ENCODE data around the gene EYS.

Gene EYS

DNA sequence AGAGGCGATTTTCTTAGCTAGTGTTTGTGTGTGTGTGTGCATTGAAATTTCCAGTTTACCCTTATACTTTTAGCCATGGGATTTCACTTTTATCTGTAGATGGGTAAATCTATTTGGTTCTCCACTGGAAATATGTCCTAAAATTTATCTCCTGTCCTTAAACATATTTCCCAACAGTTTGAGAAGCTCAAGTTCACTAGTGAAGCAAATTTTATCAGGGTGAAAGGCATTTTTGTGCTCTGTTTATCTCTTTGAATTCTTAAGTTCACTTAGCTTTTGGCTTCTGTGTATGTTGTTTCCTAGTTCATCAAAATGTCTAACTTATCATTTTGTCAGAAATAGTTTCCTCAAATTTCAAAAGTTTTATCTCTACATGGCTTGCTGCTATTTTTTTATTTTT, 1509.8 kb downstream of the EYS start:
- no peak for FAIRE-seq

DNA sequence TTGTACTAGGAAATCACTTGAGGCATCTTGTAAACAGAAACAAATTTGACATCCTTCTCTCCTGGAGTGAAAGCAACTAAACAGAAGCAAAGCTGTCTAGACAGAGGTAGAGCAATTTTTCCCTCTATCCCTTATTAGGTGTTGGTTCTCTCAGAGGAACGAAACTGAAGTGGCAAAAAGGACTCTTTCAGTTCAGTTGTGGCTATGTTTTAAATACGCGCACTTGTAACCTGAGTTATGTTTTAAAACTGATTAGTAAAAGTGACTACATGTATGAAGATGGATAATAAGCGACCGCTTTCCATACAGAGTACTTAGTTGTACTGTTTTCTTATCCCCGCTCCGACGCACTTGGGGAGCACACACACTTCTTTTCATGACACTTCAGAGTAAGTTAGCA, 1520.4 kb downstream of the EYS start:
- no peak for FAIRE-seq

DNA sequence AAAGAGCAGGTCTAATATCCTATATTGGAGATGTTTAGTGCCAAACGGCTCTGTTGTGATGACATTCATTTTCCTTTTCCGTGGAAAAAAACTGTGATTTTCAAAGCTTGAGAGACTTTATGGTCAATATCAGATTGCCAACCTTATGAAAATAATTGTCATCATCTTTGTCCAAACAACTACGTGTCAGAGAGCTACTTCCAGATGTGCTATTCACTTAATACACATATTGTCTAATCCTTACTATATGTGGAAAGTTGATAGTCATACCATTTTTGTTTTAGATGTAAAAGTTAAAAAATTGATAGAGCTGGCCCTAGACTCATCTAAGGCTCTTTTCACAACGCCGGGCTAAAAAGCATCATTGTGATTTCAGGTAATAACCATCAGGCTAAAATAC, 1521.4 kb downstream of the EYS start:
- FAIRE-seq, result no peak

DNA sequence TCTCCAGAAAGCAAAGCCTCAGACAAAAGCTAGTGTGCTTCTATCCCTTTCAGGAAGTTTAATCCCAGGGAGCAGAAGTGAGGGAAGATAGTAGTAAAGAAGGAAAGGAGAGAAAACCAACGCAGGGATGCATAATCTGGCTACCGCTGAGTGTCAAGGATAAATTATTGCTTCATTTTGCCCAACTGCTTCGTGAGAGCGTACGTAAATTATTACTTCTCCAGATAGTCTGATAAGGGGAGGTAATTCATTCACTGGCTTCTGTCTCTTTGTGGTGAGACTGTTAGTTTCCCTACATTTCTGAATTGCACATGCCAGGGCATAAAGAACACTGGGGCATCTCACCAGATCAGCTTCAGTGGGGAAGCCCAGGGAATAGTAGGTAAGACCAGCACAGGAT, 1531.7 kb downstream of the EYS start:
- no peak for FAIRE-seq

DNA sequence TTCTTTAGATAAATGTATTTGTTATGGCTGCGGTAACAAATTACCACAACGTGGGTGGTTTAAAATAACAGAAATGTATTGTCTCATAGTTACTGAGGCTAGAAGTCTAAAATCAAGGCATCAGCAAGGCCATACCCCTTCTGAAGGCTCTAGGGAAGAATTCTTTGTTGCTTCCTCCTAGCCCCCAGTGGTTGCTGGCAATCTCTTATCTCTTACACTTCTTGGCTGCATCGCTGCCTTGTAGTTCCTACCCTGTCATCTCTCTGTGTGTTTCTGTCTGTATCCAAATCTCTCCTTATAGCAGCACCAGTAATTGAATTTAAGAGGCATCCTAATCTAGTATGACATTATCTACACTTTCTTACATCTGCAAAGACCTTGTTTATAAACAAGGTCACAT, 1536.7 kb downstream of the EYS start:
- no peak for FAIRE-seq

DNA sequence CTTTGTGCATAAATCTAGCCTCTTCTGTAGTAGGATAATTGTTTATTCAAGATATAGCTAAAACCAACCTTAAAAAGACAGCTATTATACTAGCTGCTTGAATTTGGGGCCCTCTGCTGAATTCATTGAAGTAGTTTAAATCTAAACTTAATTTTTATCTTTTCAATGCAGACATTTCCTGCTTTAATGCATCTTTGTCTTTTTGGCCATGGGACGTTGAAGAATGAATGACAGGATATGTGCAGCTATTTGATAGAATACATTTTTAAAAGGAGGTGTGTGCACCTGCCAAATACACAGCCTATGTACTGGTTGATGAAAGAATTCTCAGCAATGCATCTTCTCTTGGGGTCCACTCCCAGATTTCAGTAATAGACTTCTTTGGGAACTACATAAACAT, 1546.5 kb downstream of the EYS start:
- FAIRE-seq, result no peak

DNA sequence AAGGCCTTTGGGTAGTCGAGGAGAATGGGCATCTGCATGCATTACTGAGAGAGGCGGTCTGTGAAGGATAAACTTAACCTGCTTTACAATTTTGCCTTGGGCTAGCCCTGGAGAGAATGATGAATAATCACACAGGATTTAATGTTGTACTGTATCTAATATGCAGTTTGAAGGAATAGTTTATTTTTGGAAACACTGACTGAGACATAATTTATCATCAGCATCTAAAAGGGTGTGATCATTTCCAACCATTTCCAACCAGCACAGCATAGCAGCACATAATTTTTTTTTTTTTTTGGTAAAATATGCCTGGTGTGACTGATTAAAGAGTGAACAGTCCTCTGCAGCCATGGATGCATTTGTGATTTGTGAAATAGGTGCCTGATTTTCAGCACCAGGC, 1552.0 kb downstream of the EYS start:
- FAIRE-seq, result no peak

DNA sequence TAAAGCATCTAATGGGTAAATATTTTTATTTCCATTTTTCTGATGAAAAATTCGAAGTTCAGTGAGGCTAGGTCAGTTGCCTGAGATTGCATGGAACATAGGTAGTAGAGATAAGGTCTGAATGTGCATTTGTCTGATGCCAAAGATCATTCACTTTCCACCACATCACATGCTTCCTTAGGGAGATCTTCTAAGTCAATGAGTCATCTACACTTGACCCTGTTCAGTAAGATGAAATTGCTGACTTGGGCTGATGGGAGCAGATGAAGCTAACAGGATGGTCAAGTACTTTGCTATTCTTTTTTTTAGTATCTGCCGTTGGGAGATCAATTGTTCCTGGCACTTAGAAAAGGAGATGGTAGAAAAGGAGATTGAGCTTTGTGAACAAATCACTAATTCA, 1560.2 kb downstream of the EYS start:
- no peak for FAIRE-seq

DNA sequence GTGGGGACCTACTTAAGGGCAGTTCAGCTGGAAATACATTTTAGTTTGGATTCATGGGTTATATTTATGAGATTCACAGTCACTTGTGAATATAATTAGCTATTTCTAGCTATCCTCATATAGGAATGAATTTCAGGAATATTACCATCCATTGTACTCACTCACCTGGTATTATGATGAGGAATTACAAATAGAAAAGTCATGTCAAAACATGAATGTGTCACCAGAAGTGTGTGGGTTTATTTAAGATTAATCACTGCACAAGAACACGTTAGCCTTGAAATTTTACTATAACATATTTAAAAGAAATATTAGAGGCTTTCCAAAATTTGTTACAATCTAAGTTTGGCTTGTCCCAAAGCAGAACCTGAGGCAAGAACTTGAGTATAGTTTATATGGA, 1560.9 kb downstream of the EYS start:
- FAIRE-seq, result no peak

DNA sequence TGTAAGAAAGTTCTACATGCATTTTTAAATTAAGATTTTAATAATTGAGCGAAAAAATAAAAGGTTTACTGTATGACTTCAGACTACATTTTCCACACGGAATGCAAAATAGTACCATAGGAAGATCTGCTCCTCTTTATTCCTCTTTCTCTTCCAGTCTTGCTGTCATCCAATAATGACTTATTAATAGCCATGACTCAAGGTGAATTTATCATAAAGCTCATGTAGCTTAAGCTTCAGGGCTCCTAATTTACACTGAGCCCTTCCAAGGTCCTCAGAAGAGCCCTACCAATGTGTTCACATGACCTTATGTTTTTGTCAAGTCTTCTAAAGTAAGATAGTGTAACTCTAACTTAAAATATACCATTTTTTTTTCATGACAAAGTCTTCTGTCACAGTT, 1561.4 kb downstream of the EYS start:
- no peak for FAIRE-seq

DNA sequence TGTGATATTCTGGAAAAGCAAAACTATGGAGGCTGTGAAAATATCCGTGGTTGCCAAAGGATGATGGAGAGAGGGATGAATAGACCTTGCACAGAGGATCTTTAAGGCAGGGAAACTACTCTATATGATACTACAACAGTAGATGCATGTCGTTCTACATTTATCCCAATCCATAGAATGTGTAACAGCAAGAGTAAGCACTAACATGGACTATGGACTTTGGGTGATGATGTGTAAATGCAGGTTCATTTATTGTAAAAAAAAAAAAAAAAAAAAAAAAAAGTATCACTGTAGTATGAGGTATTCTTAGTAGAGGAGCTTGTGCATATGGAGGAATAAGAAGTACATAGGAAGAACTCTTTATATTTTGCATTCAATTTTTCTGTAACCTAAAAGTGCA, 1563.9 kb downstream of the EYS start:
- FAIRE-seq, result no peak

DNA sequence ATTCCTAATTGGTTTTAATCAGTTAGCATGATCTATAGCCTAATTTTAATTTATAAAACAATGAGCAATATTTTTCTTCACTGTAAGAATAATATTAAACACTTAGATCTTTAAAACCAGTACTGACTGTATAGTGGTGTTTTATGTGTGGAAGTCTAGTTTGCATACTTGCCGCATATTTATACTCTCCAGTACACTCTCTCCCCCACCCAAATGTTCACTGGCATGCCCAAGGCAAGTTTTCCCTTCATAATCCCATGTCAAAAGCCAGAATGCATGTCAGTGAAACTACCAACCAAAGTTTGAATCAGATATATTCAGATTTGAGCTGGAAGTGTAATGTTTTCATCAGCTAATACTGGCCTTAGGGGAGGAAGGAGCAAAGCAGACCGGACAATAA, 1565.3 kb downstream of the EYS start:
- no peak for FAIRE-seq

DNA sequence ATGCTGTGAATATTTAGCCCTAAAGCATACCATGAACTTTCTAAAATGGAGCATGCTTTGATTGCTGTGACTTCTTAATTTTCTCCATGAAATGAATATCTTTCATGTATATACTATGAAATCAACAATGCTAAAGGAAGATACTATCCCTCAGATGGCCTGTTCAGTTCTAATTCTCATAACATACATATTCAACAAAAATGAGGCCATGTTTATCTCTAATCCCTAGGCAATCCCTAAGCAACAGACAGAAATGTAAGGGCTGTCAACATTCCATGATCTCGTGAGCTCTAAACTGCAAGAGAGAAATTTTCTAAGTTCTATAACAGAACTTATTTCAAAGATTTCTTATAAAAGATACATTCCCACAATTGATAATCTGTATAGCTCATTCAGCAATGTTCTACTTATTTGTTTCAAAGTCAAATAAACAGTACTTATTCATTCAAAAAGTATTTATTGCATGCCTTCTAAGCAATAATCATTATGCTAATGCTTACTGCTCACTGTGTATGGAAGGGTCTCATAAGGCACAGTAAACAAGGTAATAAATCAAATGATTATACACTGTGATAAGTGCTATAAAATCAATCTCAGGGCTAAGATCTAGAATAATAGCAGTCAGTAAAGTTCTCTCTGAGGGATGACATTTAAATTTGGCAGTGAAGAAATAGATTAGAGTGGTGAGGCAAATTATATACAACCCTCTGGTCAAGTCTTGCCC, 1578.6 kb downstream of the EYS start:
- FAIRE-seq, result no peak

DNA sequence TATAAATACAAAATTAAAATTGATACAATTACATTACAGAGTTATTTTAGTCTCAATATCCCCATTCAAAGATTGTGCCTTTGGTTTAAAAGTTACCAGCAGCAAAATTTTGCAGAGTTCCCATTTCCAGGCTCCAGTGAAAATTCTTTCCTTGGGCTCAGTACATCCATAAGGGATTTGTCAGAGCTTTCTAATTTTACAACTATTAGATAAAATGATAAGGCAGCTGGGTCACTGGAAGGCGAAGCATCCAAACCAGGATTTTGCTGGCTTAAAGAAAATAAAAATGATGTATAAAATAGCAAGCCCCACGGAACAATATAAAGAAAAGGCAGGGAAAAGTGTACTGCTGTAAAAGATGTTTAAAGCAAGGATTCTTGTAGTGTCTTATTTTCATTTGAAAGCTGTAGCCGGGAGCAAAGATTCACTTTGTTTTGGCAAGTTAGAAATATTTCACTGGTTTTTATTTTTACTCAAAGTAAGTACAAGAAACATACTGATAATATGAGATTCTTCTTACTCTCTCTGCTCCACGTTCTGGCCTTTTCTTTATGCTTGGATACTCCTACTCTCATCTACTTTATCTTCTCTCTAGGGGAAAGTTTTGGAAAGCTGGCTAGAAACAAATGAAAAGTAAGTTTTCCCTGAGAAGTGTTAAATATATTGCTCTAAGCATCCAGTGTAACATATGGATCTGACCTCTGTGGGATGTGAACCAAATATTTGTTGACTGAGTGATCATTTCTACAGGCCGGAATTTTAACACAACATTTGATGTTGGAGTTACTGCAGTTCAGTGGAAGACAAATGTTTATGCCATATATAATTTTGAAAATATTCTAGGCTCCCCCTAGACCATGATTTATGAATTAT, 1583.0 kb downstream of the EYS start:
- no peak for FAIRE-seq

DNA sequence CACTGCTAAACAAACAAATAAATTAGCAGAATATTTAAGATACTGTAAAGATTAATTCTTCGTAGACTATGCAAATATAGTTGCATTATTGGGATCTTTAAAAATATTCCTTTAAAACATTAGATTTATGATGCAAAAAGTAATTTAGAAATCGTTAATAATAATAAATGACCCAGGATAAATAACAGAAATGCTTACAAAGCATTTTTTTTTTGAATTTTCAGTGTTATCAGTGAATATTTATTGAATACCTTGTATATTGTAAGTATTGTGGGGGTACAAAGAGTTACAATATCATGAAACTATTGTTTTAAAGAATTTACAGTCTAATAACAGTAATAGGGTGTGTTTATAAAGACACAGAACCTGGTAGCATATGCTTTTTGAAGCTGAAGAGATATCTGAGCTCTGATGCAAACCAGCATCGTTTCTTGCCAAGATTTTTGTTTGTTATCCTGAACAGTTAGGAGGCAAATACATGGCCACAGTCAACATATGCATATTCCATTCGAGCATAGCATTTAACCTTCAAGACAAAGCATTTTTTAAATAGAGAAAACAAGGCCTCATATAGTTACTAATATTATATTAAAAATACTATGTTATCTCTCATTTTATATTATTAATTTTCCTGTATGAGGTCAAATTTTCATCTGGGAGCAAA, 1584.2 kb downstream of the EYS start:
- peak; percentile 6 for FAIRE-seq

DNA sequence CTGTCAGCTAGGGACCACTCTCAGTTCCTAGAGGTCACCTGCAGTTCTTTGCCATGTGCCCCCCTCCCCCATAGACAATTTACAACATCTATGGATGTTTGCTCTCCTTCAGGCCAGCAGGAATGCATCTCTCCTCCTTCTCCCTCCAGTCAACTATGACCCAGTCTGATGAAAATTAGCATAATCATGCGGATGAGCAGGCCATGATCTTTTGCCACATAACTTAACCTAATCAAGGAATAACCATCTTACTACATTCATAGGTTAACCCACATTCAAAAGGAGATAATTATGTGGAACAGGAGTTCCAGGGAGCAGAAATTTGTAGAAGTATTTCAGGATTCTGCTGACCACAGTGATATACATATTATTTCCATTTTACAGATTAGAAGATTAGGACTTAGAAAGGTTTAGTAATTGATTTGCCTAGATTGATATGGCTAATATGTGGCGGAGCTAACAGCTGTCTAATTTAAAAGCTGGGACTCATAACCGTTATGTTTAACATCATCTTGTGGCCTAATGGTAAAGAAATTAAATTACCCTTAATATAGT, 1585.9 kb downstream of the EYS start:
- FAIRE-seq, result no peak

DNA sequence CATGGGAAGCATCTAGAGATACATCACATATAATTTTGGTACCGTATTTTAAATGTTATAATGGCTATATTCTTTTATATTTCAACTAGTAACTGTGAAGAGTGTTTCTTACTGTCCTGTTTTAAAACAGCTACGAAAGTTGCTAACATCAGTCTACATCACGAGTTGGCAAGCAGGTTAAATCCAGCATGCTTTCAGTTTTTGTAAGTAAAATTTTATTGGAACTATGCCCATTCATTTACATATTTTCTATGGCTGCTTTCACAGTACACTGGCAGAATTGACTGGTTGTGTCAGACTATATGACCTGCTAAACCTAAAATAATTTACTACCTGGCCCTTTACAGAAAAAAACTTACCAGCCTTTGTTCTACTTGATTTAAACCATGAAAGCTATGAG, 1593.3 kb downstream of the EYS start:
- no peak for FAIRE-seq

DNA sequence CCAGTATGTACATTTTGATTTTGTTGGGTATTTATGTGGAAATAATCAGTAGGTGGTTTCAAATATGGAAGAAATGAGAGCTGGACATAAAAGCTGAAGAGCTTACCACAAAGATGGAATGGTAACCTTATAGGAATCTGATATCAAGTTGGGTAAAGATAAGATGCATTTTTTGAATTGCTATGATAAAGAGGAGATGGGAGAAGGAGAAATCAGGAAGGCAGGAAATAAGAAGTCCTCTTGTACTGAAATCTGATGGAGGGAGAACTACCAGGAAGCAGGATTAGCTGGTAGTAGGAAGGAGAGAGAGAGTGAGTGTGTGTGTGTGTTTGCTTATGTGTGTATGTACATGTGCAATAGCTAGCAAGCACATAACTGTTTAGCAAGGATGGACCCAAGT, 1603.0 kb downstream of the EYS start:
- no peak for FAIRE-seq

DNA sequence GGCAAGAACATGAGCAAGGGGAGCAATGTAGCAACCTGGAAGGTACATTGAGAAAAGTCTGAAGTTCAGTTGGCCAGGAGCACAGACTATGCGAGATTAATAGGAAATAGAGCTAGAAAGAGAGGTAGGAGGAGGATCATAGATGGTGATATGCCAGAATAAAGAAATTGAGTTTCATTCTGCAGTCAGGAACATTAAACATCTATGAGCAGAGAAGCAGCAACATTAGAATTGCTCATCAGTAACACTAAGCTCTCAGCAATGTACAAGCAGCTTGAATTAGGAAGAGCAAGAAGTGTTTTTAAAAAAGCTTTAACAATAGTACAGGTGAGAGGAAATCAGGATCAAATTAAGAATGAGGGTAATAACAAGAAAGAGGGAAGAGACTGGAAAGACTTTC, 1603.5 kb downstream of the EYS start:
- FAIRE-seq, result no peak

DNA sequence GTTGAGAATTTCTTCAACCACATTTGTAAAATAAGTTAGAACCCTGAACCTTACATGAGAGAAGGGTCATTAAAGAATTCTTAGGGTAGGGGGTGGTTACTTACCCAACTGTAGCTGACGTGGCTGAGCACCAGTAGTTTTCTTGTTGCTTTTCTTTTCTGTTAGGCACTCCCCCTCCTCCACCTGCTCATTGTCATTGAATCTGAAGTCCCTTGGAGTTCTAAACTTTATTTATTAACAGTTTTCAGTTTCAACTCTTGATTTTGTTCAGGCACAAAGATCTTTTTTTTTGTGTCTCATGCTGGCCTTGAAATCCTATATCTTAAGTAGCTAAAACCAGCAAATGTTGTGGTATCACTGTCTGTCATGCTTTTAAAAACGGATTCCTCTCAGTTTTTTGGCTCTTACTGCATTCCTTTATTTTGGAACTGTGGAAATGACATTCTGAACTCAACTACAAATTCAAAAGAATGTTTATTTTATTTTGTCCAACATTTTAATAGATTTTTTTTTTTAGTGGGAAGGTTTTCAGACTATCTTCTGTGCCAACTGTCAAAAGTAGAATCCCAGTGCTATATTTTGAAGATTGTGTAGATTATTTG, 1606.2 kb downstream of the EYS start:
- no peak for FAIRE-seq

DNA sequence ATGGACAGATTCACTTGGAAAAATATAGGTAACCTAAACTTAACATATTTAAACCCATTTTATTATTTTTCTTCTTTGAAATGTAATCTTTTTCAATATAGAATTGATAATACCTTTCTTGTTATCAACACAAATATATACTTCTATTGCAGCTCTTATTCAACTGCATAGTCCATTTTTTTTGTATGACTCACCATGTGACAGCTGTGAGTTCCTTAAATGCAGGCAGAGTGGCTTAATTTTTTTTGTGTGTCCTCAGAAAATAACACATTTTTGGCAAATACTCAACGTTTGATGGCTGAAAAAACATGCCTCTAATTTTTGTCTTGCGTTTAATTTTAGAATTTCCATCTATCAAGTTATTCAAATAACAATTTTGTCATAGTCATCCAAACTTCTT, 1616.7 kb downstream of the EYS start:
- FAIRE-seq, result no peak

DNA sequence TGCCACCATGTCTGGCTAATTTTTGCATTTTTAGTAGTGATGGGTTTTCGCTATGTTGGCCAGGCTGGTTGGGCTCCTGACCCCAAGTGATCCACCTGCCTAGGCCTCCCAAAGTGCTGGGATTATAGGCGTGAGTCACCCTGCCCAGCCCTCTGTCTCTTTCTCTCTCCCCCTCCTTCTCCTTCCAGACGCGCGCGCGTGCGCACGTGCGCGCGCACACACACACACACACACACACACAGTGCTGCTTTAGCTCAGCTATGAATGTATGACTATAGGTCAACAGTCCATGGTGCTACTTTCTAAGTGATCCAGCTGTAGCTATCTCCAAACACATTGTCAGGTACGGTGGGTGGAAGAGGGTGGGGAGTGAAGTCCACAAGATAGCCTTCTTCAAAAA, 1621.9 kb downstream of the EYS start:
- FAIRE-seq, result no peak

DNA sequence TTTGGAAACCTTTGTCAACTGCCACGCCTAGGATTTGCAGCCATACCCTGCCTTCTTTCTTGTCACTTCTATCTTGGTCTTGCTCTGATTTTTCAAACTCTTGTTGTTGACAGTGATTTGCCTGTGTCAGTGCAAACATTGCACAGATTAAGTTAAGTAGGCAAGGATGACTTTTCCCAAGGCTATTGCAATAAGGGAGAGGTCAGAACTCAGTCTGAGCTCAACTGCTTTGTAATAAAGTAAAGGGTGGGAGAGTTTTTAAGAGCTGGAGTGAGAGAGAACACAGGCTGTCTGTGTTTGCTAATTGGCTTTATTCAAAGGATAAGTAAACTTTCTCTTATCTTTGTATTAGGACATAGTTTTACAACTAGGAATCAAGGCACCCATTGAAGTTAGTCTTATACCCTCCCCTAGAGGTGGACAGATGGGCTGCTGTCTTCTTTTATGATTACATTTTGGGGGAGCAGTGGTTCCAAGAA, 1622.8 kb downstream of the EYS start:
- no peak for FAIRE-seq
